PC-9 (cell line): Measurements from ENCODE around the gene PRR5. TPM values are rescaled to one million over a fixed set of nuclear protein-coding genes. Genes with fewer than 3 reads are reported as not detected.

Experiments
- BruUV-seq: library from RNA; stranded (reverse); fragments of 400-500 nt; replicated peaks from 2 replicates; lab custom pipeline; 2021; lab: Mats Ljungman, UMichigan
- CTCF ChIA-PET: fragments of 300-600 bp; sonication (Branson Sonifier 250); formaldehyde crosslinking; loops from one replicate; lab custom pipeline; 2022; ENCODE audit warnings: antibody characterized with exemption; lab: Charles Lee
- POLR2A ChIA-PET: fragments of 300-600 bp; sonication (Branson Sonifier 250); formaldehyde crosslinking; loops from one replicate; lab custom pipeline; 2022; ENCODE audit warnings: antibody characterized with exemption; ENCODE audit not compliant: unreplicated experiment; lab: Charles Lee
- DNase-seq, 2 experiments: peaks; one replicate each; pipeline versions ENCODE4 v3.0.0 to v3.0.0-alpha.2; 2015 to 2022; ENCODE audit warnings: mixed read lengths in 1 of 2
- H2AFZ ChIP-seq: fragments of 200-600 bp; sonication (generic); 2 replicates; pipeline ENCODE4 v1.8.1; 2017; ENCODE audit warnings: antibody characterized with exemption
- H3F3A ChIP-seq: fragments of 200-600 bp; sonication (generic); 2 replicates; pipeline ENCODE4 v1.8.1; 2017; ENCODE audit warnings: antibody characterized with exemption, mild to moderate bottlenecking, low read depth; ENCODE audit not compliant: insufficient read depth
- H3K27ac ChIP-seq: fragments of 200-600 bp; sonication (generic); 2 replicates; pipeline ENCODE4 v1.6.1; 2016; ENCODE audit warnings: mixed run types
- H3K27me3 ChIP-seq: fragments of 200-600 bp; sonication (generic); 2 replicates; pipeline ENCODE4 v1.6.1; 2016; ENCODE audit warnings: low read depth, mixed run types; ENCODE audit not compliant: insufficient read depth
- H3K36me3 ChIP-seq: fragments of 200-600 bp; sonication (generic); 2 replicates; pipeline ENCODE4 v1.6.1; 2016; ENCODE audit warnings: low read depth, mixed run types
- H3K4me1 ChIP-seq: fragments of 200-600 bp; sonication (generic); replicated peaks from 2 replicates; pipeline ENCODE4 v1.6.1; 2016; ENCODE audit warnings: mixed run types; ENCODE audit not compliant: insufficient read depth
- H3K4me2 ChIP-seq: fragments of 200-600 bp; sonication (generic); 2 replicates; pipeline ENCODE4 v1.6.1; 2017; ENCODE audit warnings: mixed run types
- H3K4me3 ChIP-seq: fragments of 200-600 bp; sonication (generic); 2 replicates; pipeline ENCODE4 v1.6.1; 2016; ENCODE audit warnings: mixed run types
- H3K79me2 ChIP-seq: fragments of 200-600 bp; sonication (generic); 2 replicates; pipeline ENCODE4 v1.6.1; 2017; ENCODE audit warnings: low read depth, mixed run types
- H3K9me2 ChIP-seq: fragments of 200-600 bp; sonication (generic); 2 replicates; pipeline ENCODE4 v1.8.1; 2017; ENCODE audit warnings: mild to moderate bottlenecking; ENCODE audit not compliant: insufficient read depth
- H3K9me3 ChIP-seq: fragments of 200-600 bp; sonication (generic); 2 replicates; pipeline ENCODE4 v1.8.1; 2016; ENCODE audit warnings: low read depth; ENCODE audit not compliant: insufficient read depth
- H4K20me1 ChIP-seq: fragments of 200-600 bp; sonication (generic); 2 replicates; pipeline ENCODE4 v1.8.1; 2017; ENCODE audit not compliant: insufficient read depth
- EZH2 ChIP-seq: fragments of 200-600 bp; sonication (generic); IDR thresholded peaks from 2 replicates; pipeline ENCODE4 v1.8.0; 2017; ENCODE audit warnings: antibody characterized with exemption, low read depth
- intact Hi-C: fragments of 100-400 bp; cut with micrococcal nuclease; formaldehyde crosslinking; loops from one replicate; pipeline ENCODE4 v1.10.0; 2022; ENCODE audit not compliant: unreplicated experiment
- total RNA-seq: library from RNA; stranded (reverse); gene quantifications from 2 replicates; pipeline ENCODE4 v1.2.3, GENCODE V29; 2021
- TF ChIP-seq, protein P1 (sequence below): fragments of 200-600 bp; sonication (generic); conservative IDR thresholded peaks from 2 replicates; pipeline ENCODE4 v1.6.1; 2017; ENCODE audit warnings: mixed run types, antibody characterized with exemption, mild to moderate bottlenecking, moderate library complexity

The PRR5 gene
- total RNA-seq, 1 experiment from 2014 or later: 22.1 TPM

DNA sequence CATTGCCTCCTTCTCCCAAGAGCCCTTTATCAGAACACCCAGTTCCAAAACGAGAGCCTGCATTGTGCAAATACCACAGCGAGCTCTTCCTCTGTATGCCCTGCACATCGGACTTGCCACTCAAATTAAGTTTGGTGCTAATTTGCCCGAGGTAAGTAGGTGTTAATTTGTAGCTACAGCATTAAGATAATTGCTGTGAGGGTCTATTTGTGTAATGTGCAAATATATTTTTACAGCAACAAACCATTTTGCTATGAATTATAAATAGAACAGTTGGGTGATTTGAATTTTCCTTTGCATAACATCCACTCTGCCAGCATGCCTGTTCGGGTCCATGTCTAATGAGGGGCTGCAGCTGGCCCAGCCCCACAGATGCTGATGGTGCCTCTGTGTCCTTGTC, 58.5 kb downstream of the PRR5 start:
- BruUV-seq: no TSS peak
- peaks cover 84% of the 10 kb centered on the region for H3K79me2 ChIP-seq
- H3K4me3 ChIP-seq: no peak overlapping the region
- TF ChIP-seq EZH2: no peak
- TF ChIP-seq, protein P1, sequence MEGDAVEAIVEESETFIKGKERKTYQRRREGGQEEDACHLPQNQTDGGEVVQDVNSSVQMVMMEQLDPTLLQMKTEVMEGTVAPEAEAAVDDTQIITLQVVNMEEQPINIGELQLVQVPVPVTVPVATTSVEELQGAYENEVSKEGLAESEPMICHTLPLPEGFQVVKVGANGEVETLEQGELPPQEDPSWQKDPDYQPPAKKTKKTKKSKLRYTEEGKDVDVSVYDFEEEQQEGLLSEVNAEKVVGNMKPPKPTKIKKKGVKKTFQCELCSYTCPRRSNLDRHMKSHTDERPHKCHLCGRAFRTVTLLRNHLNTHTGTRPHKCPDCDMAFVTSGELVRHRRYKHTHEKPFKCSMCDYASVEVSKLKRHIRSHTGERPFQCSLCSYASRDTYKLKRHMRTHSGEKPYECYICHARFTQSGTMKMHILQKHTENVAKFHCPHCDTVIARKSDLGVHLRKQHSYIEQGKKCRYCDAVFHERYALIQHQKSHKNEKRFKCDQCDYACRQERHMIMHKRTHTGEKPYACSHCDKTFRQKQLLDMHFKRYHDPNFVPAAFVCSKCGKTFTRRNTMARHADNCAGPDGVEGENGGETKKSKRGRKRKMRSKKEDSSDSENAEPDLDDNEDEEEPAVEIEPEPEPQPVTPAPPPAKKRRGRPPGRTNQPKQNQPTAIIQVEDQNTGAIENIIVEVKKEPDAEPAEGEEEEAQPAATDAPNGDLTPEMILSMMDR: no peak
- H3K4me2 ChIP-seq: no peak overlapping the region
- H3K27ac ChIP-seq: no peak overlapping the region
- no peak overlapping the region for H2AFZ ChIP-seq
- peaks cover 11% of the 10 kb centered on the region for H3F3A ChIP-seq
- H3K9me3 ChIP-seq: no peaks in the 10 kb centered on the region
- CTCF ChIA-PET: no interaction called here
- no peaks in the 10 kb centered on the region for H3K36me3 ChIP-seq
- POLR2A ChIA-PET: no interaction called here
- H3K4me1 ChIP-seq: peaks cover 29% of the 10 kb centered on the region
- DNase-seq: no peak
- intact Hi-C loops: no loop called here
- H3K9me2 ChIP-seq: no peaks in the 10 kb centered on the region
- peaks cover 53% of the 10 kb centered on the region for H4K20me1 ChIP-seq
- H3K27me3 ChIP-seq: no peaks in the 10 kb centered on the region

DNA sequence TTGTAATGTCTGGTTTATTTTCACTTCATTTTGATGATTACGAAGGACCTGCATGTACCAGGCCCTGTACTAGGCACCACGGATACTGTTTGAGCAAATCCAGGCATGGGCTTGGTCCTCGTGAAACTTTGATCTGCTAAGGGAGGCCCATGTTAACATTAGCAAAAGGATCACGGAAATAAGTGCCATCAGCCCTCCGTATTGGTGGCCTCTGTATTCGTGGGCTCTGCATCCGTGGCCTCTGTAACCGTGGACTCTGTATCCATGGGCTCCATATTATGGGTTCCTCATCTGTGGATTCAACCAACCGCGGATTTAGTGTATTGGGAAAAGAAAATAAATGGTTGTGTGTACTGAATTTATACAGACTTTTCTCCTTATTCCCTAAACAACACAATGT, 59.0 kb downstream of the PRR5 start:
- Histone ChIP-seq H2AFZ (no peak overlapping the region), H3K4me2 (no peak overlapping the region), H3K27ac (no peak overlapping the region), H4K20me1 (peaks cover 58% of the 10 kb centered on the region), H3K9me2 (no peaks in the 10 kb centered on the region), H3F3A (peaks cover 7% of the 10 kb centered on the region), H3K4me3 (no peak overlapping the region), H3K36me3 (no peaks in the 10 kb centered on the region), H3K27me3 (no peaks in the 10 kb centered on the region), H3K79me2 (peaks cover 87% of the 10 kb centered on the region), H3K4me1 (peaks cover 26% of the 10 kb centered on the region), H3K9me3 (no peaks in the 10 kb centered on the region)
- DNase-seq: no peak
- BruUV-seq: no TSS peak
- ChIA-PET CTCF (no interaction called here), POLR2A (no interaction called here)
- intact Hi-C loops: no loop called here
- TF ChIP-seq EZH2: no peak
- TF ChIP-seq, protein P1: no peak

DNA sequence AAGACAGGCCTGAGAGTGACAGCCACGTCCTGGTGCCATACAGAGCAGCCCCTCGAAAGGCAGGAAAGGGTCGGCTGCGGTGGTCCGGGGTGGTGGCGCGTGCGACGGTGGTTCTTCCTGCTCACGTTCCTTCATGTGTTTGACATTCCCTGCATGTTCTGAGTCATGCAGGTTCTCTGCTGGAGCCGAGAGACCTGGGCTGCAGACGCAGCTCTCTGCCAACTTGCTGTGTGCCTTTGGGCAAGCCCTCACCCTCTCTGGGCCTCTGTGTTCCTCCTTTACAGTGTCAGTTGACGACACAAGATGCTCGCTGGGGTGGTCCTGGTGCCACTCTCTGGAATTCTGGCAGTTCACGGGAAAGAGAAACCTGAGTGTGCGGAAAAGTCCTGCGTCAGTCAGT, 62.4 kb downstream of the PRR5 start:
- Histone ChIP-seq H3K79me2 (peaks cover 73% of the 10 kb centered on the region), H3K4me3 (no peak overlapping the region), H3K9me2 (no peaks in the 10 kb centered on the region), H3K9me3 (no peaks in the 10 kb centered on the region; the same call in 1 of the 2 replicates), H2AFZ (no peak overlapping the region), H3F3A (peaks cover 7% of the 10 kb centered on the region), H3K27me3 (no peaks in the 10 kb centered on the region), H3K36me3 (0 out of 2 replicates have a peak, but pooled peaks cover 6% of the 10 kb centered on the region), H3K4me2 (no peak overlapping the region), H3K4me1 (no peaks in the 10 kb centered on the region), H3K27ac (no peak overlapping the region), H4K20me1 (peaks cover 56% of the 10 kb centered on the region)
- no TSS peak for BruUV-seq
- TF ChIP-seq, protein P1: no peak
- TF ChIP-seq EZH2: no peak
- DNase-seq: no peak
- intact Hi-C loops: no loop called here
- POLR2A ChIA-PET: no interaction called here
- CTCF ChIA-PET: no interaction called here
